Neural progenitor cell (in vitro differentiated cells): ENCODE results near the gene TYK2. TPM values are rescaled to one million over a fixed set of nuclear protein-coding genes. Genes with fewer than 3 reads are reported as not detected.

Source experiments
- DNase-seq: peaks from one replicate; pipeline ENCODE4 v3.0.0-alpha.2; 2016; ENCODE audit warnings: low spot score
- H2AFZ ChIP-seq: fragments of 200-600 bp; sonication (generic); replicated peaks from 2 replicates; pipeline ENCODE4 v1.6.1; 2016; ENCODE audit warnings: antibody characterized with exemption
- H3F3A ChIP-seq: fragments of 200-600 bp; sonication (generic); 2 replicates; pipeline ENCODE4 v1.6.1; 2016; ENCODE audit warnings: antibody characterized with exemption, low read depth
- H3K27ac ChIP-seq: fragments of 200-600 bp; sonication (generic); 2 replicates; pipeline ENCODE4 v1.5.1; 2016; ENCODE audit warnings: mild to moderate bottlenecking
- H3K27me3 ChIP-seq: fragments of 200-600 bp; sonication (generic); 2 replicates; pipeline ENCODE4 v1.6.1; 2016; ENCODE audit warnings: mild to moderate bottlenecking, moderate library complexity
- H3K36me3 ChIP-seq: fragments of 200-600 bp; sonication (generic); 2 replicates; pipeline ENCODE4 v1.5.1; 2016
- H3K4me1 ChIP-seq: fragments of 200-600 bp; sonication (generic); 2 replicates; pipeline ENCODE4 v1.6.1; 2016; ENCODE audit warnings: mixed run types
- H3K4me2 ChIP-seq: fragments of 200-600 bp; sonication (generic); 2 replicates; pipeline ENCODE4 v1.6.1; 2016
- H3K4me3 ChIP-seq: fragments of 200-600 bp; sonication (generic); 2 replicates; pipeline ENCODE4 v1.5.1; 2016
- H3K79me2 ChIP-seq: fragments of 200-600 bp; sonication (generic); 2 replicates; pipeline ENCODE4 v1.6.1; 2016; ENCODE audit warnings: low read depth
- H3K9ac ChIP-seq: fragments of 200-600 bp; sonication (generic); 2 replicates; pipeline ENCODE4 v1.6.1; 2016
- H3K9me3 ChIP-seq: fragments of 200-600 bp; sonication (generic); 2 replicates; pipeline ENCODE4 v1.5.1; 2016; ENCODE audit warnings: low read depth
- H4K20me1 ChIP-seq: fragments of 200-600 bp; sonication (generic); 2 replicates; pipeline ENCODE4 v1.6.1; 2016; ENCODE audit warnings: low read depth
- H3K27ac Mint-ChIP-seq: 3 replicates; pipeline ENCODE4 v1.8.0; 2021; ENCODE audit warnings: mixed read lengths
- H3K27me3 Mint-ChIP-seq: 2 replicates; pipeline ENCODE4 v1.8.0; 2022; ENCODE audit warnings: low read depth, mild to moderate bottlenecking, inconsistent platforms, moderate library complexity, mixed read lengths; ENCODE audit not compliant: insufficient read depth
- H3K36me3 Mint-ChIP-seq: 3 replicates; pipeline ENCODE4 v1.8.0; 2021; ENCODE audit warnings: mixed read lengths
- H3K4me1 Mint-ChIP-seq: 3 replicates; pipeline ENCODE4 v1.8.0; 2021; ENCODE audit warnings: mixed read lengths
- H3K4me3 Mint-ChIP-seq: 3 replicates; pipeline ENCODE4 v1.8.0; 2021; ENCODE audit warnings: mild to moderate bottlenecking, moderate library complexity, mixed read lengths
- H3K9me3 Mint-ChIP-seq: 3 replicates; pipeline ENCODE4 v1.8.0; 2020; ENCODE audit warnings: mixed read lengths
- EZH2 ChIP-seq: fragments of 200-600 bp; sonication (generic); IDR thresholded peaks from 2 replicates; pipeline ENCODE4 v1.6.1; 2017; ENCODE audit warnings: antibody characterized with exemption, mild to moderate bottlenecking, moderate library complexity
- EZH2phosphoT487 ChIP-seq: fragments of 200-600 bp; sonication (generic); IDR thresholded peaks from 2 replicates; pipeline ENCODE4 v1.6.1; 2017; ENCODE audit warnings: antibody characterized with exemption
- total RNA-seq: library from RNA; depleted of rRNA; stranded (reverse); fragments of >200 nt; gene quantifications from 2 replicates; pipeline ENCODE4 v1.2.3, GENCODE V29; 2015; ENCODE audit warnings: low replicate concordance
- TF ChIP-seq, protein P1 (sequence below): fragments of 200-600 bp; sonication (generic); IDR thresholded peaks from 2 replicates; pipeline ENCODE4 v1.5.1; 2017; ENCODE audit warnings: antibody characterized with exemption, mild to moderate bottlenecking

Gene TYK2
- total RNA-seq, 1 donor from 2014 or later = 20.7 TPM

- H3K27ac Mint-ChIP-seq = no peak overlapping the region
- Histone ChIP-seq H3F3A (no peaks in the 10 kb centered on the region), H2AFZ (no peak overlapping the region), H3K79me2 (no peaks in the 10 kb centered on the region), H3K9ac (no peak overlapping the region), H4K20me1 (no peaks in the 10 kb centered on the region), H3K9me3 (no peaks in the 10 kb centered on the region), H3K27ac (no peak overlapping the region), H3K4me2 (no peak overlapping the region), H3K36me3 (no peaks in the 10 kb centered on the region), H3K4me3 (no peak overlapping the region), H3K4me1 (no peaks in the 10 kb centered on the region), H3K27me3 (no peaks in the 10 kb centered on the region)
- H3K27me3 Mint-ChIP-seq = peaks cover 2% of the 10 kb centered on the region
- H3K36me3 Mint-ChIP-seq = peaks cover 20% of the 10 kb centered on the region
- H3K9me3 Mint-ChIP-seq = no peaks in the 10 kb centered on the region
- DNase-seq = no peak
- TF ChIP-seq EZH2 = no peak
- TF ChIP-seq EZH2phosphoT487 = no peak
- TF ChIP-seq, protein P1, sequence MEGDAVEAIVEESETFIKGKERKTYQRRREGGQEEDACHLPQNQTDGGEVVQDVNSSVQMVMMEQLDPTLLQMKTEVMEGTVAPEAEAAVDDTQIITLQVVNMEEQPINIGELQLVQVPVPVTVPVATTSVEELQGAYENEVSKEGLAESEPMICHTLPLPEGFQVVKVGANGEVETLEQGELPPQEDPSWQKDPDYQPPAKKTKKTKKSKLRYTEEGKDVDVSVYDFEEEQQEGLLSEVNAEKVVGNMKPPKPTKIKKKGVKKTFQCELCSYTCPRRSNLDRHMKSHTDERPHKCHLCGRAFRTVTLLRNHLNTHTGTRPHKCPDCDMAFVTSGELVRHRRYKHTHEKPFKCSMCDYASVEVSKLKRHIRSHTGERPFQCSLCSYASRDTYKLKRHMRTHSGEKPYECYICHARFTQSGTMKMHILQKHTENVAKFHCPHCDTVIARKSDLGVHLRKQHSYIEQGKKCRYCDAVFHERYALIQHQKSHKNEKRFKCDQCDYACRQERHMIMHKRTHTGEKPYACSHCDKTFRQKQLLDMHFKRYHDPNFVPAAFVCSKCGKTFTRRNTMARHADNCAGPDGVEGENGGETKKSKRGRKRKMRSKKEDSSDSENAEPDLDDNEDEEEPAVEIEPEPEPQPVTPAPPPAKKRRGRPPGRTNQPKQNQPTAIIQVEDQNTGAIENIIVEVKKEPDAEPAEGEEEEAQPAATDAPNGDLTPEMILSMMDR = no peak
- H3K4me3 Mint-ChIP-seq = no peak overlapping the region
- H3K4me1 Mint-ChIP-seq = no peaks in the 10 kb centered on the region
Observed at GRCh38 chr19:10364644-10365043, 15.7 kb downstream of the TYK2 start.

DNA sequence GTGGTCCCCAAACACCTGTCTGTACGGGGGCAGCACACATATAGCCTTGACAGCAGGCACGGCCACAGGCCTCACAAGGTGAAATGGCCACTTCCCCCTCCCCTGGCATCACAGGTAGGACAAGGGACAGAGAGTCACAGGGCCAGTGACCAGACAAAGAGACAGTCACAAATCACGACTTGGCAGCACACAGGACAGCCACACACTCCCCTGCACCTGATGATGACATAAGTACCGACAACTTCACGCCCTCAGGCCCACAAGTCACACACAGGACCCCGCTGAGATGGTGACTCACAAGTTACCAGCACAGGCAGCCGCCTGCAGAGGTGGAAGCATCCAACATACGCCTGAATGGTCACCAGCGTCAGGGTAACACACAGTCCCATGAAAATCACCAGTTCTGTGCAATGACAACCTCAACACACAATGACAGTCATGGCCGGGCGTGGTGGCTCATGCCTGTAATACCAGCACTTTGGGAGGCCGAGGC, 16.5 kb downstream of the TYK2 start:
- Mint-ChIP-seq H3K27ac (no peak overlapping the region), H3K36me3 (peaks cover 17% of the 10 kb centered on the region), H3K4me1 (no peaks in the 10 kb centered on the region), H3K9me3 (no peaks in the 10 kb centered on the region), H3K4me3 (no peak overlapping the region), H3K27me3 (peaks cover under 1% of the 10 kb centered on the region)
- H3K27ac ChIP-seq = no peak overlapping the region
- H3K36me3 ChIP-seq = no peaks in the 10 kb centered on the region
- H2AFZ ChIP-seq = no peak overlapping the region
- no peak for DNase-seq
- H3K79me2 ChIP-seq = no peaks in the 10 kb centered on the region
- TF ChIP-seq EZH2 = no peak
- no peak for TF ChIP-seq EZH2phosphoT487
- TF ChIP-seq, protein P1 = no peak
- H3K4me3 ChIP-seq = no peak overlapping the region
- no peaks in the 10 kb centered on the region for H3K9me3 ChIP-seq
- no peaks in the 10 kb centered on the region for H4K20me1 ChIP-seq
- no peak overlapping the region for H3K9ac ChIP-seq
- no peaks in the 10 kb centered on the region for H3K27me3 ChIP-seq
- no peaks in the 10 kb centered on the region for H3K4me1 ChIP-seq
- H3F3A ChIP-seq = no peaks in the 10 kb centered on the region
- H3K4me2 ChIP-seq = no peak overlapping the region

GRCh38 chr19:10362259-10362658, 18.1 kb downstream of the TYK2 start:
- no peaks in the 10 kb centered on the region for H3K27me3 ChIP-seq

More at GRCh38 chr19:10362259-10362658, 18.1 kb downstream of the TYK2 start:
- no peak overlapping the region for H3K9ac ChIP-seq
- no peaks in the 10 kb centered on the region for H3K79me2 ChIP-seq
- no peak for DNase-seq
- TF ChIP-seq EZH2phosphoT487 (no peak), EZH2 (no peak)
- TF ChIP-seq, protein P1 = no peak
- H3K4me3 ChIP-seq = no peak overlapping the region
- Mint-ChIP-seq H3K9me3 (no peaks in the 10 kb centered on the region), H3K36me3 (peaks cover 15% of the 10 kb centered on the region), H3K27ac (no peak overlapping the region), H3K4me3 (no peak overlapping the region), H3K27me3 (peaks cover 2% of the 10 kb centered on the region), H3K4me1 (no peaks in the 10 kb centered on the region)
- no peak overlapping the region for H3K27ac ChIP-seq
- no peak overlapping the region for H2AFZ ChIP-seq
- no peaks in the 10 kb centered on the region for H4K20me1 ChIP-seq
- H3K9me3 ChIP-seq = no peaks in the 10 kb centered on the region
- H3K4me2 ChIP-seq = no peak overlapping the region
- no peaks in the 10 kb centered on the region for H3F3A ChIP-seq
- H3K4me1 ChIP-seq = no peaks in the 10 kb centered on the region
- no peaks in the 10 kb centered on the region for H3K36me3 ChIP-seq
